GM12892 (cell line): Measurements from ENCODE around the gene C12orf76.

Experiments
- DNase-seq: peaks from one replicate; pipeline ENCODE4 v3.0.0; 2011; ENCODE audit not compliant: insufficient read length
- FAIRE-seq: peaks from 2 replicates; lab custom pipeline; 2011; peaks lifted over from hg19 to GRCh38; lab: Jason Lieb, UNC
- POLR2A ChIP-seq: IDR thresholded peaks from 2 replicates; pipeline ENCODE4 v1.6.1; 2011; ENCODE audit warnings: low read depth, low read length, control low read depth
- POLR2AphosphoS5 ChIP-seq: IDR thresholded peaks from 2 replicates; pipeline ENCODE4 v1.6.1; 2011; ENCODE audit warnings: low read depth, low read length, control low read depth
- TAF1 ChIP-seq: IDR thresholded peaks from 2 replicates; pipeline ENCODE4 v1.6.1; 2011; ENCODE audit warnings: low read depth, mild to moderate bottlenecking, control low read depth, low read length, borderline replicate concordance

C12orf76 gene

GRCh38 chr12:109998904-109999648, 49.2 kb downstream of the C12orf76 start, which contains the start of gene ANKRD13A:
Gene ANKRD13A, plus strand, starts transcription at chr12:109999430. Its CDS starts 259 bp downstream, at chr12:109999689.
- FAIRE-seq (peak; percentile 87), DNase-seq (peak; percentile 66)
- TF ChIP-seq POLR2AphosphoS5 (peak; percentile 94), TAF1 (peak; percentile 99), POLR2A (peak; percentile 98)

- no peak for FAIRE-seq
- no peak for DNase-seq
- TF ChIP-seq TAF1 (no peak), POLR2A (no peak), POLR2AphosphoS5 (no peak)
Observed at GRCh38 chr12:109998241-109998903, 50.0 kb downstream of the C12orf76 start.

GRCh38 chr12:109997393-109997792, 50.9 kb downstream of the C12orf76 start:
- DNase-seq (no peak), FAIRE-seq (no peak)
- TF ChIP-seq POLR2A (no peak), TAF1 (no peak), POLR2AphosphoS5 (no peak)

- no peak for TF ChIP-seq POLR2A
- TF ChIP-seq TAF1 = no peak
- no peak for TF ChIP-seq POLR2AphosphoS5
- FAIRE-seq (no peak), DNase-seq (no peak)
Observed at GRCh38 chr12:109996483-109996853, 51.9 kb downstream of the C12orf76 start.

- DNase-seq (peak; percentile 89), FAIRE-seq (peak; percentile 97)
- TF ChIP-seq TAF1 (no peak), POLR2AphosphoS5 (peak; percentile 38; the same call in 1 of the 2 replicates), POLR2A (peak; percentile 86; the same call in 1 of the 2 replicates)
Observed at GRCh38 chr12:109995686-109996482, 52.4 kb downstream of the C12orf76 start, which contains the start of gene GIT2. Gene GIT2, minus strand, starts transcription at chr12:109996368. Its CDS starts 144 bp downstream, at chr12:109996224.

GRCh38 chr12:109995361-109995685, 53.0 kb downstream of the C12orf76 start:
- DNase-seq = no peak
- no peak for FAIRE-seq
- no peak for TF ChIP-seq TAF1
- no peak for TF ChIP-seq POLR2AphosphoS5
- no peak for TF ChIP-seq POLR2A

GRCh38 chr12:109994401-109995175, 53.7 kb downstream of the C12orf76 start:
- TF ChIP-seq POLR2AphosphoS5 = no peak
- TF ChIP-seq TAF1 = no peak
- TF ChIP-seq POLR2A = no peak
- FAIRE-seq (no peak), DNase-seq (no peak)

- no peak for FAIRE-seq
- TF ChIP-seq POLR2AphosphoS5 = no peak
- no peak for DNase-seq
Observed at GRCh38 chr12:109993091-109993490, 55.2 kb downstream of the C12orf76 start.

GRCh38 chr12:109991586-109991985, 56.7 kb downstream of the C12orf76 start:
- FAIRE-seq = no peak
- no peak for DNase-seq
- TF ChIP-seq POLR2AphosphoS5 = no peak
- no peak for TF ChIP-seq POLR2A
